ENCODE measurements around the gene PLP2. TPM values are rescaled to one million over a fixed set of nuclear protein-coding genes. Genes with fewer than 3 reads are reported as not detected.

The PLP2 gene
- total and polyA plus RNA-seq, 2 of the 4 experiments (the other 2 are of a cell fraction) = 22.6 to 156 TPM

- H3K14ac ChIP-seq (replicated peaks; ENCODE audit: low read depth, low read length) = no peak overlapping the region
- H3K4me1 ChIP-seq (ENCODE audit: control insufficient read depth, insufficient read depth, low read length) = no peaks in the 10 kb centered on the region
- ATAC-seq (ENCODE audit: low read depth) (no peak), DNase-seq (no peak)
- no peaks in the 10 kb centered on the region for H3K79me1 ChIP-seq (ENCODE audit: low read depth in 1 of 2, low read length in 2 of 2)
- H4K20me1 ChIP-seq (ENCODE audit: insufficient read depth, low read length) = no peaks in the 10 kb centered on the region
- no peak overlapping the region for H3K56ac ChIP-seq (ENCODE audit: extremely low read depth, insufficient read depth, low read length)
- no peak overlapping the region for H3K18ac ChIP-seq (ENCODE audit: low read depth, low read length)
- no peak overlapping the region for H2AFZ ChIP-seq (replicated peaks; ENCODE audit: low read length, poor library complexity)
- H3K23ac ChIP-seq (ENCODE audit: low read depth, low read length) = no peak overlapping the region
- H2BK15ac ChIP-seq (ENCODE audit: low read depth, low read length) = no peak overlapping the region
- H2AK9ac ChIP-seq (replicated peaks; ENCODE audit: low read depth, low read length, poor library complexity) = no peak overlapping the region
- no peak overlapping the region for H2AK5ac ChIP-seq (ENCODE audit: low read depth, low read length)
- no peak overlapping the region for H2BK120ac ChIP-seq (ENCODE audit: low read depth, low read length)
- no peak overlapping the region for H3K4me2 ChIP-seq (ENCODE audit: low read depth, low read length)
- H3K4me3 ChIP-seq (ENCODE audit: insufficient read depth, low read depth, low read length) = no peak overlapping the region
- H3K27ac ChIP-seq (ENCODE audit: insufficient read depth, low read length) = no peak overlapping the region
- intact Hi-C loops (cut with micrococcal nuclease) (no loop called here), dilution Hi-C loops (cut with HindIII; ENCODE audit: low sequenced_read_pairs, unreplicated experiment) (no loop called here), in situ Hi-C loops (cut with MboI; ENCODE audit: low sequenced_read_pairs) (no loop called here)
- no peak overlapping the region for H3K4ac ChIP-seq (ENCODE audit: low read depth, low read length)
- H2BK5ac ChIP-seq (ENCODE audit: low read depth, low read length, poor library complexity, severe bottlenecking) = no peak overlapping the region
- no peak overlapping the region for H2BK20ac ChIP-seq (ENCODE audit: low read depth, low read length)
- no TSS peak for BruUV-seq (replicated peaks)
- no peaks in the 10 kb centered on the region for H3K36me3 ChIP-seq (ENCODE audit: control insufficient read depth, insufficient read depth, low read length)
- no peak for TF ChIP-seq FOS (IDR thresholded peaks at IDR 0.05; ENCODE audit: low read depth, low read length)
- TF ChIP-seq, protein P1, sequence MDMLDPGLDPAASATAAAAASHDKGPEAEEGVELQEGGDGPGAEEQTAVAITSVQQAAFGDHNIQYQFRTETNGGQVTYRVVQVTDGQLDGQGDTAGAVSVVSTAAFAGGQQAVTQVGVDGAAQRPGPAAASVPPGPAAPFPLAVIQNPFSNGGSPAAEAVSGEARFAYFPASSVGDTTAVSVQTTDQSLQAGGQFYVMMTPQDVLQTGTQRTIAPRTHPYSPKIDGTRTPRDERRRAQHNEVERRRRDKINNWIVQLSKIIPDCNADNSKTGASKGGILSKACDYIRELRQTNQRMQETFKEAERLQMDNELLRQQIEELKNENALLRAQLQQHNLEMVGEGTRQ (IDR thresholded peaks at IDR 0.05; ENCODE audit: low read depth, low read length) = no peak
- TF ChIP-seq, protein P2, sequence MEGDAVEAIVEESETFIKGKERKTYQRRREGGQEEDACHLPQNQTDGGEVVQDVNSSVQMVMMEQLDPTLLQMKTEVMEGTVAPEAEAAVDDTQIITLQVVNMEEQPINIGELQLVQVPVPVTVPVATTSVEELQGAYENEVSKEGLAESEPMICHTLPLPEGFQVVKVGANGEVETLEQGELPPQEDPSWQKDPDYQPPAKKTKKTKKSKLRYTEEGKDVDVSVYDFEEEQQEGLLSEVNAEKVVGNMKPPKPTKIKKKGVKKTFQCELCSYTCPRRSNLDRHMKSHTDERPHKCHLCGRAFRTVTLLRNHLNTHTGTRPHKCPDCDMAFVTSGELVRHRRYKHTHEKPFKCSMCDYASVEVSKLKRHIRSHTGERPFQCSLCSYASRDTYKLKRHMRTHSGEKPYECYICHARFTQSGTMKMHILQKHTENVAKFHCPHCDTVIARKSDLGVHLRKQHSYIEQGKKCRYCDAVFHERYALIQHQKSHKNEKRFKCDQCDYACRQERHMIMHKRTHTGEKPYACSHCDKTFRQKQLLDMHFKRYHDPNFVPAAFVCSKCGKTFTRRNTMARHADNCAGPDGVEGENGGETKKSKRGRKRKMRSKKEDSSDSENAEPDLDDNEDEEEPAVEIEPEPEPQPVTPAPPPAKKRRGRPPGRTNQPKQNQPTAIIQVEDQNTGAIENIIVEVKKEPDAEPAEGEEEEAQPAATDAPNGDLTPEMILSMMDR (conservative IDR thresholded peaks at IDR 0.05; ENCODE audit: low read depth, low read length) = no peak
- no peak for TF ChIP-seq NFE2L2 (IDR thresholded peaks at IDR 0.05; ENCODE audit: low read depth, low read length)
- TF ChIP-seq CEBPB (IDR thresholded peaks at IDR 0.05; ENCODE audit: low read depth, low read length) = no peak
- no peak for TF ChIP-seq SMC3 (IDR thresholded peaks at IDR 0.05; ENCODE audit: low read depth, low read length)
- no peak for TF ChIP-seq MXI1 (IDR thresholded peaks at IDR 0.05; ENCODE audit: borderline replicate concordance, low read depth, low read length)
- no peak for TF ChIP-seq BHLHE40 (IDR thresholded peaks at IDR 0.05; ENCODE audit: low read depth, low read length)
- no peak for TF ChIP-seq MAFK (IDR thresholded peaks at IDR 0.05; ENCODE audit: low read depth, low read length)
- TF ChIP-seq MAZ (IDR thresholded peaks at IDR 0.05; ENCODE audit: borderline replicate concordance, low read depth, low read length) = no peak
- TF ChIP-seq RAD21 (IDR thresholded peaks at IDR 0.05; ENCODE audit: low read length) = no peak
- no peak for TF ChIP-seq CHD1 (IDR thresholded peaks at IDR 0.05; ENCODE audit: low read depth, low read length)
- no peak for TF ChIP-seq POLR2A (IDR thresholded peaks at IDR 0.05; ENCODE audit: low read depth, low read length)
- TF ChIP-seq RFX5 (IDR thresholded peaks at IDR 0.05; ENCODE audit: low read depth, low read length) = no peak
- TF ChIP-seq, protein P3, sequence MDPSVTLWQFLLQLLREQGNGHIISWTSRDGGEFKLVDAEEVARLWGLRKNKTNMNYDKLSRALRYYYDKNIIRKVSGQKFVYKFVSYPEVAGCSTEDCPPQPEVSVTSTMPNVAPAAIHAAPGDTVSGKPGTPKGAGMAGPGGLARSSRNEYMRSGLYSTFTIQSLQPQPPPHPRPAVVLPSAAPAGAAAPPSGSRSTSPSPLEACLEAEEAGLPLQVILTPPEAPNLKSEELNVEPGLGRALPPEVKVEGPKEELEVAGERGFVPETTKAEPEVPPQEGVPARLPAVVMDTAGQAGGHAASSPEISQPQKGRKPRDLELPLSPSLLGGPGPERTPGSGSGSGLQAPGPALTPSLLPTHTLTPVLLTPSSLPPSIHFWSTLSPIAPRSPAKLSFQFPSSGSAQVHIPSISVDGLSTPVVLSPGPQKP (IDR thresholded peaks at IDR 0.05; ENCODE audit: borderline replicate concordance, low read depth, low read length) = no peak
- no peaks in the 10 kb centered on the region for H3K9me1 ChIP-seq (ENCODE audit: insufficient read depth, low read length)
- no peaks in the 10 kb centered on the region for H3K27me3 ChIP-seq (ENCODE audit: control insufficient read depth, insufficient read depth, low read length)
- no peak overlapping the region for H4K5ac ChIP-seq (ENCODE audit: low read depth, low read length)
- H3K9ac ChIP-seq (ENCODE audit: low read depth, low read length) = no peak overlapping the region
- POLR2A ChIA-PET (ENCODE audit: unreplicated experiment) = no interaction called here
- H4K91ac ChIP-seq (ENCODE audit: insufficient read depth, low read depth, low read length) = no peak overlapping the region
- no peaks in the 10 kb centered on the region for H3K9me3 ChIP-seq (ENCODE audit: control insufficient read depth, insufficient read depth, low read length)
- H4K8ac ChIP-seq (ENCODE audit: low read depth in 2 of 2, low read length in 2 of 2) = no peak overlapping the region
- WGBS, 2 experiments (ENCODE audit: extremely low coverage in 2 of 2, insufficient read length in 1 of 2) = no CpG with 5 or more reads among the region's 8 CpGs
- CTCF ChIA-PET = no interaction called here
Observed at GRCh38 chrX:49147282-49147681, 24.4 kb upstream of the PLP2 start.

Measured in IMR-90 (cell line).